CD4-positive, alpha-beta T cell treated with Interleukin-6 for 4 hours (primary cell): Measurements from ENCODE around the gene SLC26A11.
A peak's percentile ranks its signal among the peaks of the same experiment; 100 is the strongest.
"Not testable (repeated sequence)": the region's sequence is repeated elsewhere in the genome, so short reads cannot be mapped to it uniquely, and the experiment has no call there.

ENCODE experiments used
- DNase-seq: peaks from one replicate; pipeline ENCODE4 v3.0.0-alpha.2; 2020; ENCODE audit warnings: mixed read lengths

Gene SLC26A11

GRCh38 chr17:80219013-80219762 lies 1.0 kb upstream of the SLC26A11 start:
- peak; percentile 96 for DNase-seq

GRCh38 chr17:80219763-80220053 lies 519 bp upstream of the SLC26A11 start:
- no peak for DNase-seq

GRCh38 chr17:80220736-80221215 lies 549 bp downstream of the SLC26A11 start:
- peak; percentile 37 for DNase-seq

GRCh38 chr17:80221351-80222105 lies 1.3 kb downstream of the SLC26A11 start:
- no peak for DNase-seq

- no peak for DNase-seq
Measured at GRCh38 chr17:80222376-80223141, 2.3 kb downstream of the SLC26A11 start.

- DNase-seq: no peak
Measured at GRCh38 chr17:80223142-80223815, 3.1 kb downstream of the SLC26A11 start.

- no peak for DNase-seq
Measured at GRCh38 chr17:80223838-80224497, 3.7 kb downstream of the SLC26A11 start.

GRCh38 chr17:80224683-80225082 lies 4.5 kb downstream of the SLC26A11 start:
- no peak for DNase-seq

- DNase-seq: no peak
Measured at GRCh38 chr17:80225230-80225629, 5.0 kb downstream of the SLC26A11 start.

GRCh38 chr17:80227156-80227555 lies 6.9 kb downstream of the SLC26A11 start:
- DNase-seq: no peak

GRCh38 chr17:80227666-80228065 lies 7.4 kb downstream of the SLC26A11 start:
- DNase-seq: no peak

GRCh38 chr17:80228477-80228876 lies 8.2 kb downstream of the SLC26A11 start:
- DNase-seq: no peak

- no peak for DNase-seq
Measured at GRCh38 chr17:80229011-80229410, 8.8 kb downstream of the SLC26A11 start.

- no peak for DNase-seq
Measured at GRCh38 chr17:80232438-80232837, 12.2 kb downstream of the SLC26A11 start.

GRCh38 chr17:80233202-80233601 lies 13.0 kb downstream of the SLC26A11 start:
- DNase-seq: no peak

GRCh38 chr17:80236911-80237310 lies 16.7 kb downstream of the SLC26A11 start:
- no peak for DNase-seq

GRCh38 chr17:80237386-80237785 lies 17.2 kb downstream of the SLC26A11 start:
- DNase-seq: no peak

GRCh38 chr17:80242505-80242904 lies 22.3 kb downstream of the SLC26A11 start:
- DNase-seq: no peak

GRCh38 chr17:80243526-80244433 lies 23.6 kb downstream of the SLC26A11 start:
- no peak for DNase-seq

GRCh38 chr17:80244448-80244847 lies 24.2 kb downstream of the SLC26A11 start:
- DNase-seq: not testable (repeated sequence)

GRCh38 chr17:80244871-80245509 lies 24.8 kb downstream of the SLC26A11 start:
- no peak for DNase-seq
